ENCODE measurements around the gene ATXN7L1.

The ATXN7L1 gene, protein sequence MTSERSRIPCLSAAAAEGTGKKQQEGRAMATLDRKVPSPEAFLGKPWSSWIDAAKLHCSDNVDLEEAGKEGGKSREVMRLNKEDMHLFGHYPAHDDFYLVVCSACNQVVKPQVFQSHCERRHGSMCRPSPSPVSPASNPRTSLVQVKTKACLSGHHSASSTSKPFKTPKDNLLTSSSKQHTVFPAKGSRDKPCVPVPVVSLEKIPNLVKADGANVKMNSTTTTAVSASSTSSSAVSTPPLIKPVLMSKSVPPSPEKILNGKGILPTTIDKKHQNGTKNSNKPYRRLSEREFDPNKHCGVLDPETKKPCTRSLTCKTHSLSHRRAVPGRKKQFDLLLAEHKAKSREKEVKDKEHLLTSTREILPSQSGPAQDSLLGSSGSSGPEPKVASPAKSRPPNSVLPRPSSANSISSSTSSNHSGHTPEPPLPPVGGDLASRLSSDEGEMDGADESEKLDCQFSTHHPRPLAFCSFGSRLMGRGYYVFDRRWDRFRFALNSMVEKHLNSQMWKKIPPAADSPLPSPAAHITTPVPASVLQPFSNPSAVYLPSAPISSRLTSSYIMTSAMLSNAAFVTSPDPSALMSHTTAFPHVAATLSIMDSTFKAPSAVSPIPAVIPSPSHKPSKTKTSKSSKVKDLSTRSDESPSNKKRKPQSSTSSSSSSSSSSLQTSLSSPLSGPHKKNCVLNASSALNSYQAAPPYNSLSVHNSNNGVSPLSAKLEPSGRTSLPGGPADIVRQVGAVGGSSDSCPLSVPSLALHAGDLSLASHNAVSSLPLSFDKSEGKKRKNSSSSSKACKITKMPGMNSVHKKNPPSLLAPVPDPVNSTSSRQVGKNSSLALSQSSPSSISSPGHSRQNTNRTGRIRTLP

DNA sequence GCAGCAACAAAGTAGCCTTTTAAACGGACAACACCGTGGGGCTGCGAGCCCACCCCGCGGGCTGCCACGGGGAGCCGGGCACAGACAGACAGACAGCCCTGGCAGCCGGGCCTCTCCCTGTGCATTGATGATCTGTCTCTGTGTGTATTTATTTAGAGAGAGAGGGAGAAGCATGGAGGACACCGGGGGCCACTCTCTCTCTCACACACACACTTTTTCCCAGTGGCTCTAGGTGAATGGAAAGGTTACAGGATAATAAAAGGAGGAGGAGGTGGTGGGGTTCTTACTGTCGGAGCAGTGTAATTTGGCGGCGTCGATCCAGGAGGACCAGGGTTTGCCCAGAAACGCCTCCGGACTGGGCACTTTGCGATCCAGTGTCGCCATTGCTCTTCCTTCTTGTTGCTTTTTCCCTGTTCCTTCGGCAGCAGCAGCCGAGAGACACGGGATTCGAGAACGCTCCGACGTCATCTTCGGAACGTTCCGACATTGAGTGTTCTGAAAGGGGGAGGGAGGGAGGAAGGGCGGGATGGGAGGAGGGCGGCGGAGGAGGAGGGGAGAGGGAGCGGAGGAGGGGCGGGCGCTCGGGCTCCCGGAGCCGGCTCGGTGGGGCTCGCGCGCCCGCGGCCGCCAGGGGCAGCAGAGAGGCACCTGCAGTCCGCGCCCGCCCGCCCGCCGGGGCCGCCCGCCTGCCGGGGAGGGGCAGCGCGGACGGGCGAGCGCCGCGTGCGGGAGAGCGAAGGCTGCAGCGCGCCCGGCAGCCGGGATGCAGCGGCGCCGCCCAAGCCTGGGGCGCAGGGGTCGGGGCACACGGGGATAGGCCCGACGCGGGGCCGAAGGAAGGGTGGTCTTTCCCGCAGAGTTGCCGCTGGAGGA, at the start of gene ATXN7L1:
Gene ATXN7L1, minus strand, starts transcription at position 509 of the 873 bp plus-strand sequence. Its CDS starts 41 bp downstream, at position 468.
- peak; percentile 85 to 88 for DNase-seq (ENCODE audit: low read depth in 2 of 2)

DNA sequence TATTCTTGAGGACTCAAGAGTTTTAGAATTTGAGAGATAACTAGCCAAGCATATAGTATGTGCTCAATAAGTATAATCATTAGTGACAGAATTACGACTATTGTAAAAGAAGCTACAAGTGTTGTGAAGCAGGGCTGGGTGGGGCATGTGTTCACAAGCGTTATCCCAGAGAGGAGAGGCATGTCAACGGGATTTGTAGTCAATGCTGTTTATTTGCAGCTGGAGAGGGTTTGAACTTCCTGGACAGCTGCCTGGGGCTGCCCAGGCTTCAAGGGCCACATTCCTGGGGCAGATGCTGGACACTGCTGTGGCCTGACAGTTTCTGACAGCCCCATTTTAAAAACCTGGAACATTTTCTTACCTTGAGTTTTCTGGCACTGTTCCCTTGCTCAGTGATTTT, 49.7 kb upstream of the ATXN7L1 start:
- DNase-seq (ENCODE audit: low read depth in 2 of 2) = no peak

DNA sequence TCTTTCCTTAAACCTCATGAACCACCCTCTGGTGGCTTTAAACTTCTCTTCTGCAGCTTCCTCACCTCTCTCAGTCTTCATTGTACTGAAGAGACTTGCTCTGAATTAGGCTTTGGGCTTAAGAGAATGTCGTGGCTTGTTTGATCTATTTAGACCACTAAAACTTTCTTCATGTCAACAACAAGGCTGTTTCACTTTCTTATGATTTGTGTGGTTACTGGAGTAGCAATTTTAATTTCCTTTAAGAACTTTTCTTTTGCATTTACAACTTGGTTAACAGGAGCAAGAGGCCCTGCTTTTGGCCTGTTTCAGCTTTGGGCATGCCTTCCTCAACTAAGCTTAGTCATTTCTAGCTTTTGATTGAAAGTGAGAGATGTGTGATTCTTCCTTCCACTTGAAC, 48.5 kb upstream of the ATXN7L1 start:
- peak in 1 of 2 donors; percentile 12 for DNase-seq (ENCODE audit: low read depth in 2 of 2)

DNA sequence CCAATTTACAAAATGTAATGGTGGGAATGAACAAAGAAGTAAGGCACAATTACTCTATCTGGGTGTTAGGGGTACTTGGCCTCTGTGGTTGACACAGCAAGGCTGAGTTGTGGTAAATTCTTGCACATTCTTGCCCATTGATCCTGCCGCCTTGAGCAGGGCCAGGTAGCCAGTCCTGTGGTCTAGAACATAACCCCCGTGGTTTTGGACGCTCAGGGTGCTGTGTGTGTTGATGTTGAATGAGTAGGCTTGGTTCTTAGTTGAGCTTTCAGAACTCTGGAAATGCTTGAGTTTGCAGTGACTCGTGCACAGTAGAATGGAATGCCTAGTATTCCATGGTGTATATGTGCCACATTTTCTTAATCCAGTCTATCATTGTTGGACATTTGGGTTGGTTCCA, 44.4 kb upstream of the ATXN7L1 start:
- DNase-seq (ENCODE audit: low read depth in 2 of 2) = no peak

DNA sequence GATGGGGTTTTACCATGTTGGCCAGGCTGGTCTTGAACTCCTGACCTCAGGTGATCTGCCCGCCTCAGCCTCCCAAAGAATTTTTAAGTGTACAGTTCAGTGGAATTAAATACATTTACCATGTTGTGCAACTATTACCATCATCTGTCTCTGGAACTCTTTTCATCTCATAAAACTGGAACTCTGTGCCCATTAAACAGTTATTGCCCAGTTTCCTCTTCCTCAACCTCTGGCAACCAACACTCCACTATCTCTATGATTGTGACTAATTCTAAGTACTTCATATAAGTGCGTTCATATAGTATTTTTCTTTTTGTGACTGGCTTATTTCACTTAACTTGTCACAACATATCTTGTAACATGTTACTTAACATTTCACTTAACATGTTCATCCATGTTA, 41.3 kb upstream of the ATXN7L1 start:
- no peak for DNase-seq (ENCODE audit: low read depth in 2 of 2)

DNA sequence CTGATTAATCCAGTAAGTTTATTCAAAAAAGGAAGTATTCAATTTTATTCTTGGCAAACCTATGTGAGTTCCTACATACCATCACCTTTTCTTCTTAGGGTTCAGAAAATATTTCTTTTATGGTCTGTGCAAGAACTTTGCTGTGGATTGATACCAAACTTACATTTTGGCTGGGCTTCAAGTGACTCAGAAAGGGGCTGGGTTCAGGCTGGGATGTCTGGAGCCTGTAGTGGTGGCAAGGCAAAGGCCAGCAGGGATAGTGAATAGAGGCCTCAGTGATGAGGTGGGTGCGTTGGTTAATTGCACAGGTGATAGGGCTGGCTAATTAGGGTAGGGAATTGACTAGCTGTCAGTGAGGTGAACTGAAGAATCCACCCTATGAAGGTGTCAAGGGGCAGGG, 40.2 kb upstream of the ATXN7L1 start:
- DNase-seq (ENCODE audit: low read depth in 2 of 2) = no peak

DNA sequence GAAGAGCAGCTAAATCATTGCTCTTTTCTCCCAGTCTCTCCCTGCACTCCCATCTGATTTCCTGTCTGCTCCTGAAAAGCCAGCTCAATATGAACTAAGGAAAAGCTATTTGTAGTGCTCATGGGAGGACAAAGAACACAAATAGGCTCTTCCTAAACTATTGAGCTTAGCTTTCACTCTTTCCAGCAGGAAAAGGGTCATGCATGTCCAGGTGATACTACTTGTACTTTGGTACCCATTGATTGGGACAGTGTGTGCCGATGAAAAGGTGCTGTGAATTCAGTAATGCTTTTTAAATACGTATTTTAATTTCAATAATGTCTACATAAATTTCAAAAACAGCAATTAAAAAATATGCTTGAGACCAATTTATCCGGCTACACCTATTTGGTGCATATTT, 37.5 kb upstream of the ATXN7L1 start:
- no peak for DNase-seq (ENCODE audit: low read depth in 2 of 2)

DNA sequence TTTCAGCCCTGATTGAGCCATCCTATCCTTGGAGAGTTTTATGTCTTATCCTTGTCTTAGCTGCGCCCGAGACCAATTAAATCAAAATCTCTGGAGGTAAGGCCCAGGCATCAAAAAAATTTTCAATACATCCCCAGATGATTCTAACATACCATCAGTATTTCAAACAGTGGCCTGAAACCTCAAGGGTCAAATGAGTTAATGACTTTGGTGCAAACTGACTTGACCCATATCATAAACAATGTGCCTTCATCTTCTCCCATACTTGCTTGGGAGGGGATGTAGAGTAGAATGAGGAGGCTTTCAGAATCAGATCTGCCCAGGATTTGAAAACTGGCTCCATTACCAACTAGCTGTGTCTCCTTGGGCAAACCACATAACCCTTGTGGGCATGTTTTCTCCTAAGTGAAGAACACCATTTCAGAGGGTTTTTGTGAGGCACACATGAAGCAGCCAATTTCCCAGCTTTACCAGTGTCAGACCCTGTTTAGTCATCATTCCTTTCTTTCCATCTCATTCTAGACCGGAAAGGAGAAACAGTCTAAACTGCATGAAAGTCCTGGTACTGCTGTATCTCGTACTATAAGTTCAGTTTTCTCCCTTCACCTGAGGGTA, 35.7 kb upstream of the ATXN7L1 start:
- no peak for DNase-seq (ENCODE audit: low read depth in 2 of 2)

DNA sequence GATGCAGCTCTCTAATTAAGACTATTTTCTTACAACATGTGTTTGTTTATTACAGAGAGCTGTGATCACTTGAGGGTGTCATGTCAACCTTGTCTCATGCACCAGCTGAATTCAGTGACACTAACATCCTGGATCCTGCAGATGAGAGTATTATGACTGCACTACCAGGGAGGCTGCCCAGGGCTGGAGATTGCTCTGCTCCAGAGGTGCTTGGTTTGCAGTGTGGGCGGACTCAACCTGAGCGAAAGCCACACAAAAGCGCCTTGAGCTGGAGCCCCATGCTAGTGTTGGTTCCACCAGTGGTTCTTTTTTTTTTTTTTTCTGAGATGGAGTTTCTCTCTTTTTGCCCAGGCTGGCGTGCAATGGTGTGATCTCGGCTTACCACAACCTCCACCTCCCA, 33.8 kb upstream of the ATXN7L1 start:
- DNase-seq (ENCODE audit: low read depth in 2 of 2) = no peak

DNA sequence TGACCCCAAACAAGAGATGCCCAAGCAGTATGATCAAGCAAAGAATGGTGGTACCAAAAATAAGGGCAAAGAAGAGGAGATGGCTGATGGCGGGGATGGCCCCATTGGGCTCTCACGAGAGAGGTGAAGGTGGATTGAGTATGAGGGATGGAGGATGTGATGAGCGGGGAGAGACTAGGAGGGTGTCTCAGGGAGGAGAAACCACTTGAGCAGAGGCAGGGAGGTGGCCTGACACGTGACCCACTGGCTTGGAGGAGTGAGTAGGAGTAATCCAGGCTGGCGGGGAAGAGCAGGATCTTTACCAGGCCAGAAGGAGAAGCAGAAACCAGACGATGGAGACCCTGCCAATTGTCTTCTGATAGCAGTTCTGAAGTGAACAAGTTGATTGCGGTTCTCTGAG, 33.3 kb upstream of the ATXN7L1 start:
- no peak for DNase-seq (ENCODE audit: low read depth in 2 of 2)

DNA sequence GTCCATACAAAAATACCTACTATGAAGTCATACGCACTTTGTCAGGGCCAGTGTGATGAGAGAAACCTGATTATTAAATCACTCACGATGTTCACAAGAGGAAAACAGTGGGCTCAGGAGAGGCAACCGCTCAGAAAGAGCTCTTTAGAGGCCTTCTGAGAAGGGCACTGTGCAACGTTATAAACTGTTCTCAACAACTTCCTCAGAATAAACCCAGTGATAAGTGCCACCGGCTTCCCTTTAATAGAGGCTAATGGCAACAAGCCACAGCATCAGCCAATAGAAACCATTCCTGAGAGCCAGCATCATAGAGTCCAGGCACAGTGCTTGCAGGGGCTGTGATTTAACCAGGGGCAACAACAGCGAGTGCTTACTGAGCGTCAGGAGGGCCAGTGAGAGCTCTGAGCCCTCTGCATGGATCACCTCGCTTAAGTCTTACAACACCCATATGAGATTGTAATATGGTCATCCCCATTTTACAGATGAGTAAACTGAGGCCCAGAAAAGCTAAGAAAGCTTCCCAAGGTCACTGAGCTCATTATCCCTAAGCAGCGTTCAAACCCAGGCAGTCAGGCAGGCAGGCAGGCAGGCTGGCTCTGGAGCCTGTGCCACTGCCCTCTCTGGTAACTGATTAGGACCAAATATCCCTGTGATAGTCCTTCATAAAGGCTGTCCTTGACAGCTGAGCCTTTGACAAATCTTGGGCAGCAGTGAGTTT, 30.9 kb upstream of the ATXN7L1 start:
- no peak for DNase-seq (ENCODE audit: low read depth in 2 of 2)

DNA sequence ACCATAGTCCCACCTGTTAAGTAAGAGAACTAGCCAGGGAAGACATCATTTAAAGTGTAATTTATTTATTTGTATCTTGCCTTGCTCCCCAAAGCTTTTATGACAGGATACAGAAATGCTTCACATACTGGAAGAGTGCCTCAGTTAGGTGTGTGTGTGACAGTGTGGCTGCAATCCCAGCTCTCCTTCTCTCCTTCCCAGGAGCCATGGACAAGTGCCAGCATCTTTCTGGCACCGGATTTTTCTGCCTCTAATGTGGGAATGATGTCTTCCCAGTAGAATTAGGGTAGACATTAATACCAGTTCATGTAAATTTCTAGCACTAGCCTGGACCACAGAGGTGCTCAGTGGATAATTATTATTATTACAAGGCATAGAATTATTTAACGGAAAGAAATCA, 30.3 kb upstream of the ATXN7L1 start:
- no peak for DNase-seq (ENCODE audit: low read depth in 2 of 2)

DNA sequence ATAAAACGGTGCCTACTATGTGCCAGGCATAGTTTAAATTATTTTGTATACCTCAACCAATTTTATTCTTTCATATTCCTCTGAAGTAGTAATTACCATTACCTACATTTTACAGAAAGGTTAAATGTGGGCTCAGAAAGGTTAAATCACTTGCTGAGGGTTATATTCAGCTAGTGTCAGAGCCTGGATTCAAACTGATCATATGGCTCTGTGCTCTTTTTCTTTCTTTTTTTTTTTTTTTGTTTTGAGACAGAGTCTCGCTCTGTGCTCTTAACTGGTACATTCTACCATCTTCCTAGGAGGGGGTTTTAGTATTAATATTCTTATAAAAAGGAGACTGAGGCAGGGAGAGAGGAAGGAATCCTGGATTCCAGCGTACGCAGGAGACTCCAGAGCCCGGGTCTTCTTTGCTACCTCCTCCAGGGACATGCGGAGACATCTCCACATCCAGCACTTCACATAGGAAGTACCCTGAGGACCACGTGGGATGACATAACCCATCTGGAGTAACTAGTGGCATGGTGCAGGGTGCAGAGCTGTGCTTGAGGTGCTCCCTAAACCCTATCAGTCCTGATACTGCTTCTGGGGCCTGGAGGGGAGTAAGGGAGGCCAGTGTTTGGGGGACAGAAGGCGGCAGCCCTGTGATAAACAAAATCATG, 29.6 kb upstream of the ATXN7L1 start:
- no peak for DNase-seq (ENCODE audit: low read depth in 2 of 2)

DNA sequence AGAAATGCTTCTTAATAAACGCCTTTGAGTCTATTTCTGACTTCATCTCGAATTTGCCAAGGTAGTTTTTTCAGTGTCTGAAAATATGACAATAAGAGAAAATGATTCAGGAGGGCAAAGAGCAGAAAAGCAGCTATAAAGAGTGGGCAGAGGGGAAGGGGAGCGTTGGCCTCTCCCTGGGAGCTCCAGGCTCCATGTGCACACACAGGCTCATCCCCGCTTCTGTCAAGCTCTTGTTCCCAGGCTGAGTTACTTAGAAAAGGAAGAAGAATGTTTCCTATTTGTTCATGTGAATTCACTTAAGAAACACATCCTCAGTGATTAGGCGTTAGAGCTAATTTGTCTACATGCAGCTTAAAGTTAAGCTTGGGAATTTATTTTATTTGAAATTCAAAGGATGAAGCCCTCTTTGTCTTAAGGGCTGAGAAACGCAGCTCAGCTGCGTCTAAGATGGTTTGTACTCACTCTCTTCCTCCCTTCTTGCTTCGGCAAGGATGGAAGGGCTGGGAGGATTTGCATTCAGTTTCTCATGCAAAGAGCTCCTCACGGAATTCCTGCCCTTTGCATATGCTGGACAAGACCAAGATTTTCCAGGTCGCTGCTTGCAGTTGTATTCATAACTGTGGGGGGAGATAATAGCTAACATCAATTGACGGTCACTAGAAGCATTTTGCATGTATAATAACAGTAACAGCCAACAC, 29.0 kb upstream of the ATXN7L1 start:
- DNase-seq (ENCODE audit: low read depth in 2 of 2) = no peak

DNA sequence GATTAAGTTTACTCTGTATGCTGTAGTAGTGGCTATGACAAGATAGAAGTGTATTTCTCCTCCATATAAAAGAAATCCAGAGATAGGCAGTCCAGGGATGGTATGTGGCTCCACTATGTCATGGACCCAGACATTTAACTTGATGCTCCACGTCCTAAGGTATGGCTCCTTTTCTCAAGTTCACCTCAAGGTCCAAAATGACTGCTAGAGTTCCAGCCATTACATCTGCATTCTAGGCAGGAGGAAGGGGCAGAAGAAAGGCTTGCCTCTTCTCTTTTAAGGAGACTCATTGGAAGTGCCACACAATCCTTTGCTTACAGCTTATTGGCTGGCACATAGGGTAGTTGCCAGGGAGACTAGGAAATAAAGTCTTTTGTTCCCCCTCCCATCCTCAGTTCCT, 27.7 kb upstream of the ATXN7L1 start:
- no peak for DNase-seq (ENCODE audit: low read depth in 2 of 2)

DNA sequence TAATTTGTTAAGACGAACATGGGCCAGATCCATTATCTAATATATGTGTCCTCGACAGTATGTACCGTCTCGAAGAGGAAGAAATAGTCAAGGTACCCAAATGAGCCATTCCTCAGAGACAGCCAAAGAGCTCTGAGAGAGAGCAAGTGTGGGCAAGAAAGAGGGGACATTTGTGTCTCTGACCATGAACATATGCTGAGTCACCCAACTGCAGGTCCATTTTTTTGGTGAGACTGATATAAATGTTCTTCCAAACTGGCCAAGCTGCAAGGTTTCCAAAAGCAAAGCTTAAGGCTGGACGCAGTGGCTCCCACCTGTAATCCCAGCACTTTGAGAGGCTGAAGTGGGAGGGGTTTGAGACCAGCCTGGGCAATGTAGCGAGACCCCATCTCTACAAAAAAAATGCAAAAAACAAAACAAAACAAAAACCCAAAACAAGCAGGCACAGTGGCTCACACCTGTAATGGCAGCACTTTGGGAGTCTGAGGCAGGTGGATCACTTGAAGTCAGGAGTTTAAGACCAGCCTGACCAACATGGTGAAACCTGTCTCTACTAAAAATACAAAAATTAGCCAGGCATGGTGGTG, 26.0 kb upstream of the ATXN7L1 start:
- no peak for DNase-seq (ENCODE audit: low read depth in 2 of 2)

DNA sequence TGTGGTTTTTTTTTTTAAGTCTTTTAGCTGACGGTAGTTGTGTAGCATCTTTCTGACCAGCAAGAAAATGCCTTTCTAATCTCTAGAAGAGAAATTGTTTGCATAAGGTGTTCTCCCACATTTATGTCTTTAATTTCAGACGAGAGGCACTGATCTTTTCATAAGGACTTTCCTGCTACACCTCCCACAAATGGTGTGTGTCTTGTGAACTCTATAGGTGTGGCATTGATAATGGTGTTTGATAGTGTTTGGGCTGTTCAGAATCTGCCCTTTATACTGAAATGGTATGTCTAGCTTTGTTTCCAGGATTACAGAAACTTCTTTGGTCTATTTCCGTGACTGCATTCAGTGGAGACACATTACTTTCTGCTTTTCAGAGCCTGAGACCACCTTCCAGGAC, 21.6 kb upstream of the ATXN7L1 start:
- no peak for DNase-seq (ENCODE audit: low read depth in 2 of 2)

DNA sequence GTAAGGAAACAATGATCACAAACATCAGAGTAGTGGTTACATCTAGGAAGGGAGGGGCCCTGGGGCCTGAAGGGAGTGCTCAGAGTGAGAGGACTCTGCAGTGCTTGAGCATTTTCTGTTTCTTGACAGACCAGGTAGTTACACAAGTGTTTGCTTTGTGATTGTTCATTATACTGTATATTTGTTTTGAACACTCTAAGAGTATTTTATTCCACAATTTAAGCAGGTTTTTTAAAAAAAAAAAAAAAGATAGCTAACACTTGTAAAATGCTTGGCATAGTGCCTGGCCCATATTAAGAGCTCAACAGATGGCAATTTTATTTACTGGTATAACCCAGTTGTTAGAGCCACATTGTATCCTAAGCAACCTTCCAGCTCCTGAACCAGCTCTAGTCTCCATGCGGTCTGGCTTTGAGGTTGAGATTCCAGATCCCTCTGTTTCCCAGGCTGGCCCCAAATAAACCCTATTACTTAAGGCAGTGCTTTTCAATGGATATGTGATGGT, 20.1 kb upstream of the ATXN7L1 start:
- no peak for DNase-seq (ENCODE audit: low read depth in 2 of 2)

DNA sequence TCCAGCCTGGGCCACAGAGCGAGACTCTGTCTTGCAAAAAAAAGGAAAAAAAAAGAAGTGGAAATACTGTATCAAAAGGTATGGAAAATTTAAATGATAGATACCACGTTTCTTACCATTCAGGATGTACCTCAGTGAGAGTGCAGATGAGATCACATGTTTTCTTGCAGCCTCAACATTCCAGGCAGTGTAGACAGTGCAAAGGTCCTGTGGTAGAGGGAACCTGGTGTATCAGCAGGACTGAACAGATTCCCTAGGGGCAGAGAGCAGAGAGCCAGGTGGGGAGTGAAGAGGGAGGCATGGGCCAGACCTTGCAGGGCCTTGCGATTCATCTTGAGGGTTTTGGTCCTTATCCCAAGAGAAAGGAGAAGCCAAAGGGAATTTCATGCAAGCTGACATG, 17.7 kb upstream of the ATXN7L1 start:
- no peak for DNase-seq (ENCODE audit: low read depth in 2 of 2)

All from activated CD4-positive, alpha-beta T cell treated with anti-CD3 and anti-CD28 coated beads for 24 hours (primary cell).